A549 (cell line): ENCODE measurements around the gene TRAK1. TPM values are rescaled to one million over a fixed set of nuclear protein-coding genes. Genes with fewer than 3 reads are reported as not detected.

Source experiments
- ATAC-seq, 2 experiments: fragments of 200-7000 bp in 1 of 2; fragments of >200 bp in 1 of 2; cut with Nextera tagmentation in 1 of 2; cut with Tn5 transposase in 1 of 2; 3 replicates each; pipeline versions ENCODE4 v1.8.0 to v1.9.1; 2018 to 2020; ENCODE audit warnings: mild to moderate bottlenecking in 1 of 2, moderate library complexity in 1 of 2
- CTCF ChIA-PET: fragments of 300-600 bp; sonication (Branson Sonifier 250); formaldehyde crosslinking; extraction: SDS; loops from one replicate; lab custom pipeline; 2021; ENCODE audit warnings: antibody characterized with exemption, inconsistent platforms; lab: Yijun Ruan, JAX
- POLR2A ChIA-PET: fragments of 350-600 bp; formaldehyde crosslinking; extraction: SDS; loops from one replicate; lab custom pipeline; 2021; ENCODE audit warnings: antibody characterized with exemption, inconsistent platforms; lab: Yijun Ruan, JAX
- DNase-seq, 2 experiments: peaks; one replicate each; pipeline versions ENCODE4 v3.0.0 to v3.0.0-alpha.2; 2011 to 2016; ENCODE audit warnings: low read depth in 1 of 2, low spot score in 1 of 2
- FAIRE-seq: peaks from 2 replicates; lab custom pipeline; 2011; peaks lifted over from hg19 to GRCh38; lab: Jason Lieb, UNC
- H3K27ac ChIP-seq, 2 experiments: fragments of >200 bp; sonication (Bioruptor Twin); formaldehyde crosslinking; 3 replicates each; pipeline ENCODE4 v1.5.1; 2016 to 2017
- H3K4me1 ChIP-seq: fragments of >200 bp; sonication (Bioruptor Twin); formaldehyde crosslinking; 3 replicates; pipeline ENCODE4 v1.6.1; 2016
- H3K4me2 ChIP-seq: fragments of >200 bp; sonication (Bioruptor Twin); formaldehyde crosslinking; 3 replicates; pipeline ENCODE4 v1.6.1; 2016
- H3K4me3 ChIP-seq: fragments of >200 bp; sonication (Bioruptor Twin); formaldehyde crosslinking; 3 replicates; pipeline ENCODE4 v1.5.1; 2016
- H3K9me3 ChIP-seq: fragments of >200 bp; sonication (Bioruptor Twin); formaldehyde crosslinking; 3 replicates; pipeline ENCODE4 v1.6.1; 2016
- CBX2 ChIP-seq: fragments of 200-600 bp; sonication (generic); IDR thresholded peaks from 2 replicates; pipeline ENCODE4 v1.6.1; 2016; ENCODE audit warnings: low read depth, mild to moderate bottlenecking, borderline replicate concordance
- CBX8 ChIP-seq: fragments of 200-600 bp; sonication (generic); IDR thresholded peaks from 2 replicates; pipeline ENCODE4 v1.6.1; 2016
- CEBPB ChIP-seq, 2 experiments: fragments of >200 bp in 1 of 2; sonication (Bioruptor Twin) in 1 of 2; formaldehyde crosslinking in 1 of 2; IDR thresholded peaks; 2 replicates each; pipeline ENCODE4 v1.6.1; 2012 to 2016
- E2F6 ChIP-seq: IDR thresholded peaks from 2 replicates; pipeline ENCODE4 v1.6.1; 2012; ENCODE audit warnings: low read depth, borderline replicate concordance
- EHMT2 ChIP-seq: fragments of 200-600 bp; sonication (generic); IDR thresholded peaks from 2 replicates; pipeline ENCODE4 v1.6.1; 2016; ENCODE audit warnings: antibody characterized with exemption, low read depth, mild to moderate bottlenecking, moderate library complexity
- EP300 ChIP-seq, 2 experiments: fragments of >200 bp; sonication (Bioruptor Twin); formaldehyde crosslinking; IDR thresholded peaks; 2 replicates in 1 of 2; 3 replicates in 1 of 2; pipeline ENCODE4 v1.6.1; 2016 to 2017
- FOSL2 ChIP-seq, 2 experiments: fragments of 450-650 bp in 1 of 2; fragments of >200 bp in 1 of 2; sonication (Bioruptor Twin) in 1 of 2; formaldehyde crosslinking; IDR thresholded peaks; 2 replicates each; pipeline versions ENCODE4 v1.5.0 to v1.6.1; 2016 to 2020; ENCODE audit warnings: mild to moderate bottlenecking in 1 of 2, moderate library complexity in 1 of 2
- GATA3 ChIP-seq: IDR thresholded peaks from 2 replicates; pipeline ENCODE4 v1.6.1; 2012; ENCODE audit warnings: borderline replicate concordance
- JUN ChIP-seq, 2 experiments: fragments of >200 bp; sonication (Bioruptor Twin); formaldehyde crosslinking; IDR thresholded peaks; 2 replicates in 1 of 2; 3 replicates in 1 of 2; pipeline ENCODE4 v1.6.1; 2016 to 2017
- JUNB ChIP-seq: fragments of >200 bp; sonication (Bioruptor Twin); formaldehyde crosslinking; IDR thresholded peaks from 2 replicates; pipeline ENCODE4 v1.6.1; 2016
- MAX ChIP-seq: IDR thresholded peaks from 2 replicates; pipeline ENCODE4 v1.6.1; 2012
- NR3C1 ChIP-seq: fragments of >200 bp; sonication (Bioruptor Twin); formaldehyde crosslinking; IDR thresholded peaks from 3 replicates; pipeline ENCODE4 v1.6.1; 2017
- PBX3 ChIP-seq: IDR thresholded peaks from 2 replicates; pipeline ENCODE4 v1.6.1; 2012
- POLR2AphosphoS2 ChIP-seq: conservative IDR thresholded peaks from 2 replicates; pipeline ENCODE4 v1.6.1; 2012; ENCODE audit warnings: low read length, improper control_type of control experiment, inconsistent platforms
- USF2 ChIP-seq: fragments of 450-650 bp; IDR thresholded peaks from 2 replicates; pipeline ENCODE4 v1.6.1; 2014; ENCODE audit warnings: antibody characterized with exemption
- ZSCAN20 ChIP-seq: fragments of 250-450 bp; sonication (Bioruptor Pico); IDR thresholded peaks from 2 replicates; pipeline ENCODE4 v1.8.0; 2022; ENCODE audit warnings: mild to moderate bottlenecking, moderate library complexity
- WGBS: methylation state at CpG from one replicate; pipeline ENCODE4 v1.1.6; 2017; ENCODE audit errors: missing lambda C conversion rate; 5-methylcytosine and 5-hydroxymethylcytosine counted together
- polyA plus RNA-seq, 4 experiments: library from polyadenylated mRNA; depleted of rRNA in 3 of 4; stranded (reverse); fragments of >200 nt; fragmentation: RNase III in 1 of 4; extraction: RNeasy Plus Mini Kit Qiagen cat#74134 plus additional on column Dnase treatment in 1 of 4; gene quantifications; 2 replicates in 3 of 4; 3 replicates in 1 of 4; pipeline ENCODE4 v1.2.3, GENCODE V29; 2011 to 2017
- TF ChIP-seq, protein P1 (sequence below): fragments of >200 bp; sonication (Bioruptor Twin); formaldehyde crosslinking; IDR thresholded peaks from 2 replicates; pipeline ENCODE4 v1.6.1; 2016
- TF ChIP-seq, protein P2 (sequence below): fragments of >200 bp; sonication (Bioruptor Twin); formaldehyde crosslinking; IDR thresholded peaks from 3 replicates; pipeline ENCODE4 v1.6.1; 2016

The TRAK1 gene
- polyA plus RNA-seq, 2 of the 4 experiments (the other 2 are of a cell fraction) = 12.2 to 22.3 TPM

DNA sequence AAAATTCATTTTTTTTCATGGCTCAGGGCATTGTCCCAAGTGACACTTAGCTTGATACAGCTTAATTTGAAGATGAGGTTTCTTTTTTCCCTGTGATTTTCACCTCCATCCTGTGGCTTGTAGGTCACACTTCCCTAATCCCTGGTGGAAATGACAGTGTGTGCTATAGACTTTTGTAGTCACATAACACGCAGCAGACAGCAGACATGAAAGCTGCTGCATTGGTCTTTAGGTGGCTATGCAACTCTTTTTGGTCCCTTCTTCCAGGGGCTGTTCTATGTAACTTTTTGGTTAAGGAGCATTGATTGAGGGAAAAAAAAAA, 38.8 kb downstream of the TRAK1 start:
- CTCF ChIA-PET = interaction anchor here (1.0 to 6.2 kb wide), 4 partner anchors 10 to 113 kb away, joined by 3 to 38 read pairs (median 7); no protein-coding TSS in a partner anchor
- no peak overlapping the region for H3K4me3 ChIP-seq
- FAIRE-seq = no peak
- no peak for TF ChIP-seq CBX2
- TF ChIP-seq EHMT2 = no peak
- no peak for TF ChIP-seq JUNB
- TF ChIP-seq MAX = no peak
- TF ChIP-seq NR3C1 = no peak
- TF ChIP-seq USF2 = no peak
- no peak for TF ChIP-seq ZSCAN20
- TF ChIP-seq PBX3 = no peak
- TF ChIP-seq POLR2AphosphoS2 = no peak
- TF ChIP-seq, all 56 proteins: peak for 0
- 0% methylated on average over 1 of the region's 1 CpG for WGBS
- peaks cover 35% of the 10 kb centered on the region for H3K4me1 ChIP-seq
- DNase-seq (peak in 1 of 2 experiments; percentile 23), ATAC-seq (peak; percentile 37 to 61; a peak in 4 of 6 replicates)
- POLR2A ChIA-PET = interaction anchor here (2.0 kb wide), 1 partner anchor 30 kb away, joined by 6 read pairs; no protein-coding TSS in a partner anchor
- H3K27ac ChIP-seq = peak overlapping the region; percentile 70 to 76
- peak overlapping the region; percentile 93 for H3K4me2 ChIP-seq
- no peaks in the 10 kb centered on the region for H3K9me3 ChIP-seq

DNA sequence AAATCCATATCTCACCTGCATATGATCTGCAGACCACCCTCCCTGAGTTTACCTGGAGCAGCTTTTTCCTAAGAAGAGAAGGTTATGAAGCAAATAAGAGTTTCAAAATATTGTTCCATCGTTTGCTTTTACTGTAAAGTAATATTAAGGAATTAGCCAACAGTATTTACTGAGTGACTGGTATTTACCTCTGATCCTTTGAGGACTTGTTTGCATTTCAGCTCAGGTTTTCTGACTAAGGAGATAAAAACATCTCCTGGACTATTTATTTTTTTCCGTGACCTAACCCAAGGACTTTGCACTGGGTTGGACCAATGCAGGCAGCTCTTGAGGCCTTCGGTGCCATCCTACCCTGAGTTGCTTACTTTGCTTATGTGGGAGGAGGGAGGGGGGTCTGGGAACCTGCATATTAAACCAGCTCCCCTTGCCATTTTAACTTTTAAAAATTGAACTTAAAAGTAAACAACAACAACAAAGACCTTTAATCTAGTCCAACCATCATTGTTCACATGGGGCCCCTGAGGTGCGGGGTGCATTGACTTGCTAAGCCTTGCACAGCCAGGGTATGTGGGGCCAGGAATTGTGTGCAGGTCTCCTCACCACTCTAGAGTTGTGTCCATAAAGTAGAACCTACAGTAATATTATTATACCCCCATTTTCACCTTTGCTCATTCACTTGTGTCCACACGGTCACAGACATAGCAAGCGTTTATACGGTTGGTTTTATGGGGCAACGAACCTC, 39.3 kb downstream of the TRAK1 start:
- peak; percentile 35 to 85 for DNase-seq
- ChIA-PET CTCF (interaction anchor here (1.0 to 6.2 kb wide), 6 partner anchors 9 to 114 kb away, joined by 3 to 38 read pairs (median 3); no protein-coding TSS in a partner anchor), POLR2A (interaction anchor here (2.0 kb wide), 1 partner anchor 29 kb away, joined by 6 read pairs; no protein-coding TSS in a partner anchor)
- H3K4me2 ChIP-seq = peak overlapping the region; percentile 93
- 33% methylated on average over 8 of the region's 8 CpGs for WGBS
- TF ChIP-seq FOSL2 (IDR thresholded peaks at IDR 0.05) (peak; percentile 73), FOSL2 (CRISPR knock-in tag; IDR thresholded peaks at IDR 0.05) (peak; percentile 89), PBX3 (no peak), CBX8 (no peak), E2F6 (no peak), CEBPB (IDR thresholded peaks at IDR 0.05) (peak; percentile 80 to 90), GATA3 (peak; percentile 85), JUNB (peak; percentile 86), JUN (IDR thresholded peaks at IDR 0.05) (peak; percentile 68 to 82; a peak in 3 of 5 replicates), EP300 (IDR thresholded peaks at IDR 0.05) (peak; percentile 72; a peak in 4 of 5 replicates)
- TF ChIP-seq, protein P1, sequence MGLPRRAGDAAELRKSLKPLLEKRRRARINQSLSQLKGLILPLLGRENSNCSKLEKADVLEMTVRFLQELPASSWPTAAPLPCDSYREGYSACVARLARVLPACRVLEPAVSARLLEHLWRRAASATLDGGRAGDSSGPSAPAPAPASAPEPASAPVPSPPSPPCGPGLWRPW = peak; percentile 75
- TF ChIP-seq, protein P2, sequence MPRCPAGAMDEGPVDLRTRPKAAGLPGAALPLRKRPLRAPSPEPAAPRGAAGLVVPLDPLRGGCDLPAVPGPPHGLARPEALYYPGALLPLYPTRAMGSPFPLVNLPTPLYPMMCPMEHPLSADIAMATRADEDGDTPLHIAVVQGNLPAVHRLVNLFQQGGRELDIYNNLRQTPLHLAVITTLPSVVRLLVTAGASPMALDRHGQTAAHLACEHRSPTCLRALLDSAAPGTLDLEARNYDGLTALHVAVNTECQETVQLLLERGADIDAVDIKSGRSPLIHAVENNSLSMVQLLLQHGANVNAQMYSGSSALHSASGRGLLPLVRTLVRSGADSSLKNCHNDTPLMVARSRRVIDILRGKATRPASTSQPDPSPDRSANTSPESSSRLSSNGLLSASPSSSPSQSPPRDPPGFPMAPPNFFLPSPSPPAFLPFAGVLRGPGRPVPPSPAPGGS = peak; percentile 86; the same call in 2 of the 3 replicates
- no peaks in the 10 kb centered on the region for H3K9me3 ChIP-seq
- ATAC-seq = peak; percentile 92 to 93
- peaks cover 35% of the 10 kb centered on the region for H3K4me1 ChIP-seq
- H3K4me3 ChIP-seq = no peak overlapping the region
- peak overlapping the region; percentile 73 to 78 for H3K27ac ChIP-seq
- no peak for FAIRE-seq
